Hepatocyte (in vitro differentiated cells): ENCODE results near the gene ABCA2. TPM values are rescaled to one million over a fixed set of nuclear protein-coding genes. Genes with fewer than 3 reads are reported as not detected.
A peak's percentile ranks its signal among the peaks of the same experiment; 100 is the strongest.
"Not testable (repeated sequence)": the region's sequence is repeated elsewhere in the genome, so short reads cannot be mapped to it uniquely, and the experiment has no call there.

Source experiments
- DNase-seq: peaks from one replicate; pipeline ENCODE4 v3.0.0-alpha.2; 2016; ENCODE audit warnings: low spot score
- H2AFZ ChIP-seq: fragments of 200-600 bp; sonication (generic); 2 replicates; pipeline ENCODE4 v1.6.0; 2016; ENCODE audit warnings: antibody characterized with exemption, mild to moderate bottlenecking
- H3K27ac ChIP-seq: fragments of 200-600 bp; sonication (generic); 2 replicates; pipeline ENCODE4 v1.5.1; 2016; ENCODE audit warnings: mild to moderate bottlenecking
- H3K27me3 ChIP-seq: fragments of 200-600 bp; sonication (generic); 2 replicates; pipeline ENCODE4 v1.6.1; 2016
- H3K36me3 ChIP-seq: fragments of 200-600 bp; sonication (generic); replicated peaks from 2 replicates; pipeline ENCODE4 v1.5.1; 2016; ENCODE audit warnings: low read depth; ENCODE audit not compliant: insufficient read depth
- H3K4me1 ChIP-seq: fragments of 200-600 bp; sonication (generic); 2 replicates; pipeline ENCODE4 v1.5.1; 2016; ENCODE audit warnings: mild to moderate bottlenecking, moderate library complexity; ENCODE audit not compliant: insufficient read depth
- H3K4me2 ChIP-seq: fragments of 200-600 bp; sonication (generic); 2 replicates; pipeline ENCODE4 v1.6.0; 2016
- H3K4me3 ChIP-seq: fragments of 200-600 bp; sonication (generic); 2 replicates; pipeline ENCODE4 v1.5.1; 2016; ENCODE audit warnings: mild to moderate bottlenecking
- H3K79me2 ChIP-seq: fragments of 200-600 bp; sonication (generic); 2 replicates; pipeline ENCODE4 v1.6.0; 2017; ENCODE audit warnings: mild to moderate bottlenecking
- H3K9me2 ChIP-seq: fragments of 200-600 bp; sonication (generic); replicated peaks from 2 replicates; pipeline ENCODE4 v1.6.0; 2017; ENCODE audit warnings: mild to moderate bottlenecking; ENCODE audit not compliant: insufficient read depth
- H3K9me3 ChIP-seq: fragments of 200-600 bp; sonication (generic); 2 replicates; pipeline ENCODE4 v1.5.1; 2016; ENCODE audit warnings: low read depth, mild to moderate bottlenecking
- H4K20me1 ChIP-seq: fragments of 200-600 bp; sonication (generic); 2 replicates; pipeline ENCODE4 v1.6.0; 2016; ENCODE audit warnings: mild to moderate bottlenecking; ENCODE audit not compliant: insufficient read depth, poor library complexity, severe bottlenecking
- EZH2 ChIP-seq: fragments of 200-600 bp; sonication (generic); IDR thresholded peaks from 2 replicates; pipeline ENCODE4 v1.6.1; 2016; ENCODE audit warnings: antibody characterized with exemption, mild to moderate bottlenecking, borderline replicate concordance
- EZH2phosphoT487 ChIP-seq: fragments of 200-600 bp; sonication (generic); IDR thresholded peaks from one replicate; pipeline ENCODE4 v1.6.1; 2018; ENCODE audit warnings: antibody characterized with exemption, mild to moderate bottlenecking, low read depth, moderate library complexity; ENCODE audit not compliant: unreplicated experiment, severe bottlenecking
- WGBS: methylation state at CpG from one replicate; pipeline ENCODE4 v1.1.6; 2016; ENCODE audit warnings: low lambda C conversion rate; ENCODE audit errors: missing lambda C conversion rate; 5-methylcytosine and 5-hydroxymethylcytosine counted together
- polyA plus RNA-seq: library from polyadenylated mRNA; unstranded; fragments of >200 nt; fragmentation: Nextera tagmentation; extraction: Ambion mirVana; gene quantifications from 2 replicates; pipeline ENCODE4 v1.2.1, GENCODE V29; 2016
- total RNA-seq: library from RNA; depleted of rRNA; stranded (reverse); fragments of >200 nt; gene quantifications from 2 replicates; pipeline ENCODE4 v1.2.3, GENCODE V29; 2014
- TF ChIP-seq, protein P1 (sequence below): fragments of 200-600 bp; sonication (generic); IDR thresholded peaks from 2 replicates; pipeline ENCODE4 v1.5.1; 2016; ENCODE audit warnings: antibody characterized with exemption, mild to moderate bottlenecking; ENCODE audit not compliant: poor library complexity

ABCA2 gene
- total and polyA plus RNA-seq, 2 experiments from 2014 or later: 14.6 to 15.6 TPM

- no peaks in the 10 kb centered on the region for H3K4me1 ChIP-seq
- WGBS: 77% methylated on average over 29 of the region's 30 CpGs
- TF ChIP-seq EZH2: no peak
- H3K9me3 ChIP-seq: no peaks in the 10 kb centered on the region
- no peaks in the 10 kb centered on the region for H3K27me3 ChIP-seq
- no peaks in the 10 kb centered on the region for H3K79me2 ChIP-seq
- DNase-seq: no peak
- no peak overlapping the region for H3K27ac ChIP-seq
- H3K4me2 ChIP-seq: no peak overlapping the region
- H3K9me2 ChIP-seq: no peaks in the 10 kb centered on the region
- no peaks in the 10 kb centered on the region for H4K20me1 ChIP-seq
- H3K4me3 ChIP-seq: no peak overlapping the region
- H2AFZ ChIP-seq: no peak overlapping the region
- no peaks in the 10 kb centered on the region for H3K36me3 ChIP-seq
Measured at GRCh38 chr9:137007108-137007815, 20.8 kb downstream of the ABCA2 start.

DNA sequence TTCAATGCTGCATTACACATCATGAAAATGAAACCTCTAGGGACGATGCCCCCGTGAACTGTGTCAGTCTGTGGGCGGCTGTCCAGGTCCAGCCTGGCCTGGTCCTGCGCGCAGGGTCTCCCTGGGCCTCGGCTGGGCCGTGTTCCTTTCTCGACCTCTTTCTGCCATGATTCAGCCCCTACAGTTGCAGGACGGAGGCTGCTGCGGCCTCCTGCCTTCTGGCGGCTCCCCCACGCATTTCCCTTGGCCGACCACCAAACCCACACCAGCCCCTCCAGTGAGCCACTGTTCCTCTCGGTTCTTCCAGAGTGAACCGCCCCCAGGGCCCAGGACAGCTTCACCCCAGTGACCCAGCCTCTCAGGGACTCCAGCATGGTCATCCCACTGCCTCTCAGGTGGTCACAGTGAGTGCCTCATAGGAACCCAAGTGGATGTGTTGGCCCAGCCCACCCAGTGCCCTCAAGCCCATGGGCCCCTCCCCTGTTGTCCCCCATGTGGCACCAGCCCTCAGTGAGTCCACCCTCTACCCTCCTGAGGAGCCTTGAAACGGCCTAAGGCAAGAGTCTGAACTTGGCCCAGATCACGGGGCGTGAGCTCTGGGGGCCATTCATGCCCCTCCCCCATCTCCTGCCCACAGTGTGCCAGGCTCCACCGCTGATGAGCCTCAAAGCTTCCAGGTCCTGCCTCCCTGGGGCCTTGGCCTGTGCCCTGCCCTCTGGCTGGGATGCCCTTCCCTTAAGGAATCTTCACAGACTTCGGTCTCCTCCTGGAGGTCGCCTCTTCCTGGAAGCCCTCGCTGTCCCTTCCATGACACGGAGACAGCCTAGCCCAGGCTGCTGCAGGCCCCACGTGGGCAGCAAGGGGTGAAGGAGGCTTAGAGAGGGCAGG, 21.7 kb downstream of the ABCA2 start:
- Histone ChIP-seq H3K9me3 (no peaks in the 10 kb centered on the region), H3K4me1 (no peaks in the 10 kb centered on the region), H2AFZ (no peak overlapping the region), H3K4me2 (no peak overlapping the region), H3K9me2 (no peaks in the 10 kb centered on the region), H3K27ac (no peak overlapping the region), H3K79me2 (no peaks in the 10 kb centered on the region), H3K27me3 (no peaks in the 10 kb centered on the region), H4K20me1 (no peaks in the 10 kb centered on the region), H3K36me3 (no peaks in the 10 kb centered on the region), H3K4me3 (no peak overlapping the region)
- TF ChIP-seq EZH2: no peak
- TF ChIP-seq, protein P1, sequence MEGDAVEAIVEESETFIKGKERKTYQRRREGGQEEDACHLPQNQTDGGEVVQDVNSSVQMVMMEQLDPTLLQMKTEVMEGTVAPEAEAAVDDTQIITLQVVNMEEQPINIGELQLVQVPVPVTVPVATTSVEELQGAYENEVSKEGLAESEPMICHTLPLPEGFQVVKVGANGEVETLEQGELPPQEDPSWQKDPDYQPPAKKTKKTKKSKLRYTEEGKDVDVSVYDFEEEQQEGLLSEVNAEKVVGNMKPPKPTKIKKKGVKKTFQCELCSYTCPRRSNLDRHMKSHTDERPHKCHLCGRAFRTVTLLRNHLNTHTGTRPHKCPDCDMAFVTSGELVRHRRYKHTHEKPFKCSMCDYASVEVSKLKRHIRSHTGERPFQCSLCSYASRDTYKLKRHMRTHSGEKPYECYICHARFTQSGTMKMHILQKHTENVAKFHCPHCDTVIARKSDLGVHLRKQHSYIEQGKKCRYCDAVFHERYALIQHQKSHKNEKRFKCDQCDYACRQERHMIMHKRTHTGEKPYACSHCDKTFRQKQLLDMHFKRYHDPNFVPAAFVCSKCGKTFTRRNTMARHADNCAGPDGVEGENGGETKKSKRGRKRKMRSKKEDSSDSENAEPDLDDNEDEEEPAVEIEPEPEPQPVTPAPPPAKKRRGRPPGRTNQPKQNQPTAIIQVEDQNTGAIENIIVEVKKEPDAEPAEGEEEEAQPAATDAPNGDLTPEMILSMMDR: no peak
- TF ChIP-seq EZH2phosphoT487: no peak
- WGBS: 93% methylated on average over 24 of the region's 24 CpGs
- no peak for DNase-seq

DNA sequence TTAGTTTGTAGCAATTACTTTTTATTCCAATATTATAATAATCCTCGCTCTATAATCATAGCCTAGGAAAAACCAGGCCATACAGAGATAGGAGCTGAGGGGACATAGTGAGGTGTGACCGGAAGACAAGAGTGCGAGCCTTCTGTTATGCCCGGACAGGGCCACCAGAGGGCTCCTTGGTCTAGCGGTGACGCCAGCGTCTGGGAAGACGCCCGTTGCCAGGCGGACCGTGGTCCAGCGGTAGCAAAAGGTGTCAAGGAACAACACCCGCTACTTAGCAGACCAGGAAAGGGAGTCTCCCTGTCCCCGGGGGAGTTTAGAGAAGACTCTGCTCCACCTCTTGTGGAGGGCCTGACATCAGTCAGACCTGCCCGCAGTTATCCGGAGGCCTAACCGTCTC, 23.8 kb downstream of the ABCA2 start:
- 60% methylated on average over 17 of the region's 17 CpGs for WGBS
- H3K27me3 ChIP-seq, H3K9me2 ChIP-seq, H3K79me2 ChIP-seq, H4K20me1 ChIP-seq, H2AFZ ChIP-seq, H3K4me1 ChIP-seq, H3K9me3 ChIP-seq, H3K4me2 ChIP-seq, H3K4me3 ChIP-seq, DNase-seq, H3K36me3 ChIP-seq, H3K27ac ChIP-seq: not testable (repeated sequence)
- TF ChIP-seq, protein P1: peak; percentile 32

DNA sequence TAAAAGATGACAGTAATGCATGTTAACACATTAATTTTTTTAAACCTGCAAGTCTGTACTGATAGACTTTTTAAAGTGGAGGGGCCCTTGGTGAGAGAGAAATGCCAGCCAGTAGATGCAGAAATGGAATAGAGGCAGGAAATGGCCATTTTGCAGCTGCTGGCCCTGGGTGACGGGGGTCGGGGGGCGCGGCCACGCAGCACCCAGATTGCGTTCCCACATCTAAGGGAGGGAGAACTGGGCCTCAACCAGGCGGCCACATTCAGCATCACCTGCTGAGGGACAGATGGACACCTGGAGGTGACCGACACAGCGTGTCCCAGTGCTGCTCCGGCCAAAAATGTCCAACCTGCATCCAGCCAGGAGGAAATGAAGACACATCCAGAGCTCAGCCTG, 25.4 kb downstream of the ABCA2 start:
- Histone ChIP-seq H4K20me1 (no peaks in the 10 kb centered on the region), H2AFZ (no peak overlapping the region), H3K27me3 (no peaks in the 10 kb centered on the region), H3K79me2 (no peaks in the 10 kb centered on the region), H3K4me1 (no peaks in the 10 kb centered on the region), H3K9me3 (no peaks in the 10 kb centered on the region), H3K9me2 (no peaks in the 10 kb centered on the region), H3K4me3 (no peak overlapping the region), H3K27ac (no peak overlapping the region), H3K36me3 (no peaks in the 10 kb centered on the region), H3K4me2 (no peak overlapping the region)
- TF ChIP-seq, protein P1: no peak
- TF ChIP-seq EZH2: no peak
- no peak for TF ChIP-seq EZH2phosphoT487
- 96% methylated on average over 10 of the region's 10 CpGs for WGBS
- no peak for DNase-seq
